HG03045 (cell line): ENCODE results near the gene HS6ST3.

Source experiments
- ATAC-seq: cut with Tn5 transposase; IDR thresholded peaks from one replicate; pipeline ENCODE4 v1.9.1; 2021; ENCODE audit warnings: mild to moderate bottlenecking, moderate library complexity; ENCODE audit not compliant: unreplicated experiment

HS6ST3 gene

DNA sequence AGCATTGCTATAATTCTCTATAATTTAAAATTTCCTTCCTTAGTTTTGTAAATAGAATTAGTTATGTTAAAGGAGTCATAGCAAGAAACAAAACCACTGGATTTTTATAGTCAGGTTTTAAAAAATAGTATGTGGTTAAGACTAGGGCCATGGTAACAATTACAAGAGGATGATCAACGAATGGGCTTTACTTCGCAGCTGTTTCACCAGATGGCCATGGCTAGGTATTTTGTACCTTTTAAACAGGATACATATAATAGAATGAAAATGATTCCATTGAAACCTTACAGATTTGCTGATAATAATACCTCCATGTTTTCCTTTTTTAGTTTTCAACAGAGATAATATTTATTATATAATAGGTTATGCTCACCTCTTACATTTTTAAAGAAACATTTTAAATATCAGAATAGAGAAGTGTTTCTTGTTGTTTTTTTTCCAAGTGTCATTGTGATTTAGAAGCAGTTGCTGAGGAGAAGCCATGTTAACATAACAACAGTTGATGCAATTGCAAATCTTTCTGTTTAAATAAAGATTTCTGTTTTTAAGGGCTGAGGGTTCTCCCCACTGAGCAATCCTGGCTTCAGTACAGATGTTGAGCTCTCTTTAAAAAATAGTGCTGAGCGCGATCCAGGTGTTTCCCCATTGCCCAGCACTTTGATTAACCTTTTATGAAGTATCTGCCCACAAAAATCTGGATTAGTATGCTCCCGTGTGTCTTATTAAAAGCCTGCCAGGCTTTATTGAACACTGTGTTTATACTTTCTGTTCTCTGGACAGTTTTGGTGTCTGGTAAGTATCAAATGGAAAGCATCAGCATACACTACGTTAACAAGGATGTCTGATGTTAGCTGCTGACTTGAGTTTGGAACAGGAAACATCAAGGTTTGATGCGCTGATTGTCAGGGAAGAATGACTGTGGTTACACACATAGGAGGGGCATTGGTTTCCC, 205.3 kb downstream of the HS6ST3 start:
- ATAC-seq, result no peak

DNA sequence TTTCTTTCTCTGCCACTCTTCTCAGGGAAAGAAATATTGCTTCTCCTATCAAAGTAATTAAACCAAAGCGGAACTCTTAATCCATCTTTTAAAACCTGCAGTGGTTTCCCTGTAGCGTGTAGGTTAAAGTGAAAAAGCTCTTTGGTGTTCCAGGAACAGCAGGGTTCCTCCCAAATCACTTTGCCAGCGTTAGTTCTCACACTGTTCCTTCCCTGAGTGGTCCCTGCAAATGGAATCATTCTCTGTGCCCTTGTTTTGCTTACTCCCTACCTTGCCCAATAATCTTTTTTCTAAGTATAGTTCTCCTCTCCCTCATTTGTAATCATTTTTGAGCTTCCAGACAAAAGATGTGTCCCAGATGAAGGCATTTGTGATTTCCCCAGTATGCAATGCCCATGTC, 207.5 kb downstream of the HS6ST3 start:
- ATAC-seq, result no peak

DNA sequence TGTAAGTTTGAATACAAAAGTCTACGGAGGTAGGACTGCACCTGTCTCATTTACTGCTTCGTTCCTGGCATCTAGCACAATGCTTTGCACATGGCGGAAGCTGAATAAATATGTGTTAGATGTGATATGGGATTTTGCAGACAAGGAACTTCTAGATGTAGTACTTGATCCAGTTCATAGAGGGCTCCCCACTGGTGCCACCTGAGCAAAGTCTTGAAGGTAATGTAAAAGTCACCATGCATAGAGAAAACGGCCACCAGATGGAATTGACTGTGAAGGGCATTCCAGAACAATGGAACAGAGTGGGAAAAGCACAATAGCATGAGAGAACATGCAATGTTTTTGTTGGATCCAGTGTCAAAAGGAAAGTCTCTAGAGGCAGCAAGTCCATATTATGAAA, 209.3 kb downstream of the HS6ST3 start:
- ATAC-seq, result no peak

DNA sequence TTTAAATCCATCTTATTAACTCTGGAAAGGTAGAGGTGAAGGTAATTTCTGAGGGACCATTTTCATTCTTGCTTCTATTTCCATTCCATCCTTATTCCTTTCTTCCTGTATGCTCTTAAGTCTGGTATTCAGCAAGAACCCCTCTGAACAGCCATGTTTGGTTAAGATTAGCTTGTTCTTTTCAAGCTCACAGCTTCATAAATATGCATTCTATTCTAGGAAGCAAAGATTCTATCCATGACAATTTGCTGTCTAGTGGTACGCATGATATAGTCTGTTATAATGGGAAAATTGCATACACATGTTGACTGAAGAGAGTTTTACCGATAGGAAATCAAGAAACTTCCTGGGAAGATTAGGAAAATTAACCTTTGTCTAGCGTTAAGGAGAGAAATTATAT, 218.7 kb downstream of the HS6ST3 start:
- ATAC-seq, result no peak

DNA sequence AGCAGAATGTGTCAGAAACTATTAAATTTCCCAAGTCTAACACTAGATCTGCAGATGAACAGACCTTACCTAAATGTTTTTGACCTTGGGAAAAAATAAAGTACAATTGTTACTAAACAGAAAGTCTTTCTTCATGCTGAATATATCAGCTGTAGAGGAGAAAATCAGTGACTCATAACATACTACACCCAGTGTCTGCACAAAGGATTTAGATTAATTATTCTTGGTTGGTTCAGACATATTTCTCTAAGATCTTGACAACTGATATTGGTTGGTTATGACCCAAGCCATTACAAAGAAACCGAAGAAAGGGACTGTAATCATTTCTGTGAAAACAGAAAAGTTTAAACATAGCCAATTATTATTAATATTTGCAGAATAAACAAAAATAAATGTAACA, 225.1 kb downstream of the HS6ST3 start:
- ATAC-seq, result no peak

GRCh38 chr13:96338030-96338429, 248.1 kb downstream of the HS6ST3 start:
- ATAC-seq, result no peak

- no peak for ATAC-seq
Measured at GRCh38 chr13:96342286-96342685, 252.4 kb downstream of the HS6ST3 start.

DNA sequence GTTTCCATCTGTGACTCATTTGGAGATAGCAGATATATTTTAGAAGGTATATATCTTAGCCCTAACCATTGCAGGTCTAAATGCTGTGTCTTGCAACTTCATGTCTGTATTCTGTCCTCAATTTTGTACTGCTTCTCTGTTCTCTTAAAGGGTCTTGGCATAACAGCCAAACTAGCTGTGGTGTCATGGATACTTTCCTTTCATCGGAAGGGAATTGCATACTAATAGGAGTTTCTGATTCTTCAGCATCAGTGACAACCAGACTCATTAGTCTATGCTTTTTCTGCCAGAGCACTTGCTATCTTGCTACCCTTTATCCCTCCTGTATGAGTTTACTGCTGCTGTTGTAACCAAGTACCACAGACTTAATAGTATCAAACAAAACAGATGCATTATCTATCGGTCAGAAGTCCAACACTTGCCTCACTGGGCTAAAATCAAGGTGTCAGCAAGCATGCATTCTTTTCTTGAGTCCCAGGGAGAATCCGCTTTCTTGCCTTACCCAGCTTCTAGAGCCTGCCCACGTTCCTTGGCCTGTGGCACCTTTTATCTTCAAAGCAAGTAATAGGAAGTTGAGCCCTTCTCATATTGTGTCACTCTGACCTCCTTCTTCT, 253.1 kb downstream of the HS6ST3 start:
- ATAC-seq, result no peak

DNA sequence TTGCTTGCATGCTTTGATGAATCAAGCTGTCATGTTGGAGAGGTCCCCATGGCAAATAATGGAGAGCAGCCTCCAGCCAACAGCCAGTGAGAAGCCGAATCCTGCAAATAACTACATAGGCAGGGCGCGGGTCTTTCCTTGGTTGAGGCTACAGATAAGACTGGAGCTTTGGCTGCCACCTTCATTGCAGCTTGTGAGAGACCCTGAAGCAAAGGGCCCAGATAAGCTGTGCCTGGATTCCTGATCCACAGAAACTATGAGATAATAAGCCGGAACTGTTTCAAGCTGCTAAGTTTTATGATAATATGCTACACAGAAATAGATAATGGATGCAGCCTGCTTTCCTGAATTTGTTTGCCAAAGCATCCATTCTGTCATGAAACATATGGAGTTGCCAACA, 257.0 kb downstream of the HS6ST3 start:
- no peak for ATAC-seq

DNA sequence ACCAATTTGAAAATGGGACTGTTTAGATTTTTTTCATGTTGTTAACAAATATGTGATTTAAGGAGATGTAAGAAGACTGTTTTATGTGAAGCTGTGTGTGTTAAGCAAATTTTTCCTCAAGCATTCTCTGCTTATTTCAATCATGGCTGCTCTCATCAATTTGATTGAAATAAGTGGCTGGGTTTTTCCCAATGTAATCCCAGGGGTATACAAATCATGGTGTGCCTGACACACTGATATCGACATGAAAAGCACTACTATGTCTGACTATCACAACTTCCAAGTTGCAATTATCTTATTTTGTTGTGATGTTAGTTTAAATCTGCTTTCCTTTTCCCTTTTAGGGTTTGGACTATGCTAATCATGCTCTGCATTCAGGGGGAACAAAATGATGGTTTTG, 283.7 kb downstream of the HS6ST3 start:
- no peak for ATAC-seq

- ATAC-seq, result no peak
Measured at GRCh38 chr13:96377835-96378234, 287.9 kb downstream of the HS6ST3 start.

GRCh38 chr13:96379967-96380366, 290.1 kb downstream of the HS6ST3 start:
- no peak for ATAC-seq

DNA sequence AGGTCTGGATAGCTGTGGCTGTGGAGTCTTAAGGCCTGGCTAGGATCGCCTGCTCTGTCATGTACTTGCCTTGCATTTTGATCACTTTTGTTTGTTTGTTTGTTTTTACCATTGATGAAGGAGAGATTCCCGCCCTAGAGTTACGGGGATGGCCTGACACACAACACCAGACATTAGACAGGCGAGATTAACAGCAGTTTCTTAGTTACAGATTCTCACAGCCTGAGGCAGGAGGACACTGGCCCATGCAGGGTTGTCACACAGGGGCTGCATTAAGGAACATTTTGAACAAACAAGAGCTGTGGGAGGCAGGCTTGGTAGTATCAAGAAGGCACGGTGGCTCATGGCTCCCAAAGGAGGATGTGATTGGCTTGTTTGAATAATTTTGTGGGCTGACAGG, 291.8 kb downstream of the HS6ST3 start:
- no peak for ATAC-seq

DNA sequence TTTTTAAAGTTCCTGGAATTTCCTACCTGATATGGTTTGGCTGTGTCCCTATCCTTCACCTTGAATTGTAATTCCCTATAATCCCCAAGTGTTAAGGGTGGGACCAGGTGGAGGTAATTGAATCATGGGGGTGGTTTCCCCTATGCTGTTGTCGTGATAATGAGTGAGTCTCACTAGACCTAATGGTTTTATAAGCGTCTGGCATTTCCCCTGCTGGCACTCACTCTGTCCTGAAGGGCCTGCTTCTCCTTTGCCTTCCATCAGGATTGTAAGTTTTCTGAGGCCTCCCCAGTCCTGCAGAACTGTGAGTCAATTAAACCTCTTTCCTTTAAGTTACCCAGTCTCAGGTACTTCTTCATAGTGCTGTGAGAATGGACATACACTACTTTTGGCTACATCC, 298.7 kb downstream of the HS6ST3 start:
- ATAC-seq, result no peak

DNA sequence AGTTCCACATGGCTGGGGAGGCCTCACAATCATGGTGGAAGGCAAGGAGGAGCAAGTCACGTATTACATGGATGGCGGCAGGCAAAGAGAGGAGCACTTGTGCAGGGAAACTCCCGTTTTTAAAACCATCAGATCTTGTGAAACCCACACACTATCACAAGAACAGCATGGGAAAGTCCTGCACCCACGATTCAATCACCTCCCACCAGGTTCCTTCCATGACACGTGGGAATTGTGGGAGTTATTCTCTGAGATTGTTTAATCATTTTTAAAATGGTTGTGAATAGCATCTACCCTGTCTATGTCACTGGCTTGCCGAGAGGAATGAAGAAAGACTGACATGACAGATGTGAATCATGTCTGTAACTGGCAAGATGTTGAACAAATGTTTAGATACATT, 301.7 kb downstream of the HS6ST3 start:
- ATAC-seq, result no peak

DNA sequence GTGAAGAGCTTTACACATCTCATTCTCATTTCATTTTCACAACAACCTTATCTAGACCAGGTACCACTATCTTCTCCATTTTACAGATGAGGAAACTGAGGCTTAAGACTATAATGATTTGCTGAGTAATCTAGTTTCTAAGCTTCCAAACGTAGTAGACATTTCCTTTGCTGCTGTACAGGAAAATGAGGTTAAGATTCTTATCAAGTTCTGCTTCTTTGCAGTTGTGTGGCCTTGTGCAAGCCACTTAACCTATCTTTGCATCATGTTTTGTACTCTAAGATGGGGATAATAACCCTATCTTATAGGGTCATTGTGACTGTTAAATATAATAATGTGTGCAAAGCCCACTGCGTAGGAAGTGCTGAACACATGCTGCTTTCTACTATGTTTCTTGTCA, 307.9 kb downstream of the HS6ST3 start:
- no peak for ATAC-seq

- ATAC-seq, result no peak
Measured at GRCh38 chr13:96398486-96398885, 308.6 kb downstream of the HS6ST3 start.

- no peak for ATAC-seq
Measured at GRCh38 chr13:96403241-96403640, 313.3 kb downstream of the HS6ST3 start.

DNA sequence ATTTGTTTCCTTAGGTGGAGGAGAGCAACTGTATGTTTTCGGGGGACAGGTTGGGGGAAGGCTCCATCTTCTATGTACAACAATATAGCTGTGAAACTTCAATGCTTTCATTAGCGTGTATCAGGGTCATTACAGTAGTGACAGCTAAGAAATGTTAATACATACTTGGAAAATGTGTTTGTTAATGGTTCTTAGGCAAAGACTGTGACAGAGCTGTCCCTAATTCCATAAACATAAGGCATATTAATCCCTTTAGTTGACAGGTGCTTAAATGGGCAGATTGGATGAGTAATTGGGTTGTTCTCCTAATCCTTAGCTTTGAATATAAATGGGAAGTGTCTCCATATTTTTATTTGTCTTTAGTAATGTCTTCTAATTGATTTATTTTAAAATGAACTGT, 313.7 kb downstream of the HS6ST3 start:
- ATAC-seq, result no peak

- no peak for ATAC-seq
Measured at GRCh38 chr13:96415831-96416385, 326.0 kb downstream of the HS6ST3 start.

- no peak for ATAC-seq
Measured at GRCh38 chr13:96417939-96418685, 328.2 kb downstream of the HS6ST3 start.
